Measurements from ENCODE around the gene POU2AF2.

- TF ChIP-seq CTCF (IDR thresholded peaks at IDR 0.05) (no peak), POLR2A (IDR thresholded peaks at IDR 0.05) (no peak)
Measured at GRCh38 chr11:111272420-111272819, 26.9 kb downstream of the POU2AF2 start.

Measured in breast epithelium (tissue), 3 donors.